HG02885 (cell line): Measurements from ENCODE around the gene MRPS23.

ENCODE experiments used
- ATAC-seq: cut with Tn5 transposase; IDR thresholded peaks from one replicate; pipeline ENCODE4 v1.9.1; 2021; ENCODE audit warnings: mild to moderate bottlenecking; ENCODE audit not compliant: unreplicated experiment, poor library complexity

The MRPS23 gene

GRCh38 chr17:57880086-57880456 is 30.2 kb upstream of the MRPS23 start:
- no peak for ATAC-seq

- no peak for ATAC-seq
Observed at GRCh38 chr17:57879437-57880085, 29.7 kb upstream of the MRPS23 start.

- ATAC-seq = no peak
Observed at GRCh38 chr17:57877803-57878377, 28.0 kb upstream of the MRPS23 start.

GRCh38 chr17:57876866-57877237 is 27.0 kb upstream of the MRPS23 start:
- no peak for ATAC-seq

- ATAC-seq = no peak
Observed at GRCh38 chr17:57876023-57876865, 26.4 kb upstream of the MRPS23 start.

- no peak for ATAC-seq
Observed at GRCh38 chr17:57875290-57876022, 25.6 kb upstream of the MRPS23 start.

GRCh38 chr17:57874434-57875289 is 24.8 kb upstream of the MRPS23 start:
- no peak for ATAC-seq

- no peak for ATAC-seq
Observed at GRCh38 chr17:57874058-57874419, 24.2 kb upstream of the MRPS23 start.

- no peak for ATAC-seq
Observed at GRCh38 chr17:57873261-57874057, 23.6 kb upstream of the MRPS23 start.

GRCh38 chr17:57872536-57872935 is 22.7 kb upstream of the MRPS23 start:
- ATAC-seq = no peak

GRCh38 chr17:57871863-57872262 is 22.0 kb upstream of the MRPS23 start:
- no peak for ATAC-seq

- no peak for ATAC-seq
Observed at GRCh38 chr17:57871155-57871554, 21.3 kb upstream of the MRPS23 start.

- no peak for ATAC-seq
Observed at GRCh38 chr17:57870283-57870635, 20.4 kb upstream of the MRPS23 start.

GRCh38 chr17:57869617-57870282 is 19.9 kb upstream of the MRPS23 start:
- ATAC-seq = no peak

- ATAC-seq = no peak
Observed at GRCh38 chr17:57868910-57869616, 19.2 kb upstream of the MRPS23 start.

GRCh38 chr17:57868007-57868909 is 18.4 kb upstream of the MRPS23 start:
- ATAC-seq = no peak

GRCh38 chr17:57867126-57867525 is 17.3 kb upstream of the MRPS23 start:
- ATAC-seq = no peak
